SK-N-SH (cell line): ENCODE measurements around the gene FRZB. TPM values are rescaled to one million over a fixed set of nuclear protein-coding genes. Genes with fewer than 3 reads are reported as not detected.

Source experiments
- CTCF ChIA-PET: fragments of 300-600, 350-600 bp; formaldehyde crosslinking; extraction: SDS; loops from one replicate; lab custom pipeline; 2021; lab: Yijun Ruan, JAX
- POLR2A ChIA-PET: fragments of 350-600 bp; sonication (Branson Sonifier 250); formaldehyde crosslinking; extraction: SDS; loops from one replicate; lab custom pipeline; 2020; ENCODE audit warnings: antibody characterized with exemption, inconsistent platforms; lab: Yijun Ruan, JAX
- DNase-seq: peaks from one replicate; pipeline ENCODE4 v3.0.0; 2012
- H2AFZ ChIP-seq: fragments of 200-600 bp; sonication (generic); 2 replicates; pipeline ENCODE4 v1.8.1; 2016; ENCODE audit warnings: antibody characterized with exemption, mild to moderate bottlenecking, low read depth
- H3F3A ChIP-seq: fragments of 200-600 bp; sonication (generic); replicated peaks from 2 replicates; pipeline ENCODE3; 2016; ENCODE audit warnings: antibody characterized with exemption, mild to moderate bottlenecking; ENCODE audit not compliant: insufficient read depth
- H3K27ac ChIP-seq, 2 experiments: fragments of 200-500 bp in 1 of 2; fragments of 200-600 bp in 1 of 2; sonication (Bioruptor generic) in 1 of 2; sonication (generic), shearing (Covaris generic) in 1 of 2; 2 replicates each; pipeline versions ENCODE4 v1.5.1 to v1.6.1; 2014 to 2016; ENCODE audit warnings: low read depth in 2 of 2, inconsistent platforms in 1 of 2, low read length in 1 of 2, mild to moderate bottlenecking in 1 of 2, mixed read lengths in 1 of 2
- H3K27me3 ChIP-seq: fragments of 200-600 bp; sonication (generic), shearing (Covaris generic); 2 replicates; pipeline ENCODE4 v1.6.1; 2016; ENCODE audit warnings: mixed run types; ENCODE audit not compliant: insufficient read depth
- H3K36me3 ChIP-seq, 2 experiments: fragments of 200-500 bp in 1 of 2; fragments of 200-600 bp in 1 of 2; sonication (Bioruptor generic) in 1 of 2; sonication (generic) in 1 of 2; replicated peaks in 1 of 2; 2 replicates each; pipeline versions ENCODE3 to v1.5.1; 2014 to 2016; ENCODE audit warnings: low read length in 1 of 2, mild to moderate bottlenecking in 1 of 2; ENCODE audit not compliant: insufficient read depth in 2 of 2, control insufficient read depth in 1 of 2
- H3K4me1 ChIP-seq, 2 experiments: fragments of 200-500 bp in 1 of 2; fragments of 200-600 bp in 1 of 2; sonication (Bioruptor generic) in 1 of 2; sonication (generic), shearing (Covaris generic) in 1 of 2; 2 replicates each; pipeline versions ENCODE4 v1.5.1 to v1.6.1; 2014 to 2016; ENCODE audit warnings: low read depth in 1 of 2, low read length in 1 of 2, mixed run types in 1 of 2; ENCODE audit not compliant: insufficient read depth in 2 of 2, control insufficient read depth in 1 of 2
- H3K4me2 ChIP-seq: fragments of 200-600 bp; sonication (generic), shearing (Covaris generic); 2 replicates; pipeline ENCODE4 v1.6.1; 2017; ENCODE audit warnings: mixed run types
- H3K4me3 ChIP-seq, 2 experiments: fragments of 200-500 bp in 1 of 2; fragments of 200-600 bp in 1 of 2; sonication (Bioruptor generic) in 1 of 2; sonication (generic), shearing (Covaris generic) in 1 of 2; 2 replicates each; pipeline versions ENCODE4 v1.5.1 to v1.8.1; 2014 to 2016; ENCODE audit warnings: low read depth in 2 of 2, inconsistent platforms in 1 of 2, low read length in 1 of 2, mild to moderate bottlenecking in 1 of 2, mixed read lengths in 1 of 2, moderate library complexity in 1 of 2
- H3K79me2 ChIP-seq: fragments of 200-600 bp; sonication (generic); 2 replicates; pipeline ENCODE4 v1.8.1; 2017; ENCODE audit warnings: mild to moderate bottlenecking; ENCODE audit not compliant: insufficient read depth
- H3K9ac ChIP-seq: fragments of 200-600 bp; sonication (generic); 2 replicates; pipeline ENCODE4 v1.6.1; 2017; ENCODE audit warnings: mixed run types
- H3K9me2 ChIP-seq: fragments of 200-600 bp; sonication (generic); 2 replicates; pipeline ENCODE4 v1.6.1; 2017; ENCODE audit warnings: mixed run types
- H3K9me3 ChIP-seq: fragments of 200-600 bp; sonication (generic); 2 replicates; pipeline ENCODE4 v1.6.1; 2017; ENCODE audit warnings: mixed run types, mild to moderate bottlenecking, moderate library complexity
- H4K20me1 ChIP-seq: fragments of 200-600 bp; sonication (generic); 2 replicates; pipeline ENCODE4 v1.6.1; 2017; ENCODE audit warnings: mild to moderate bottlenecking, mixed run types; ENCODE audit not compliant: insufficient read depth
- CHD2 ChIP-seq: fragments of 150-350 bp; IDR thresholded peaks from 2 replicates; pipeline ENCODE4 v1.6.1; 2018; ENCODE audit warnings: low read length; ENCODE audit not compliant: partially characterized antibody
- ELF1 ChIP-seq: IDR thresholded peaks from 2 replicates; pipeline ENCODE4 v1.4.0; 2012
- EP300 ChIP-seq, 2 experiments: IDR thresholded peaks; 2 replicates each; pipeline versions ENCODE4 v1.4.0 to v1.6.1; 2012; ENCODE audit warnings: borderline replicate concordance in 1 of 2, low read depth in 1 of 2, low read length in 1 of 2
- FOSL2 ChIP-seq: IDR thresholded peaks from 2 replicates; pipeline ENCODE4 v1.4.0; 2012; ENCODE audit warnings: low read depth, mild to moderate bottlenecking, moderate library complexity, borderline replicate concordance
- FOXM1 ChIP-seq: IDR thresholded peaks from 2 replicates; pipeline ENCODE4 v1.4.0; 2012; ENCODE audit warnings: low read depth, mild to moderate bottlenecking
- GABPA ChIP-seq: IDR thresholded peaks from 2 replicates; pipeline ENCODE4 v1.4.0; 2012; ENCODE audit warnings: low read depth, mild to moderate bottlenecking
- GATA2 ChIP-seq: sonication (generic); formaldehyde crosslinking; IDR thresholded peaks from 2 replicates; pipeline ENCODE4 v1.5.0; 2020; ENCODE audit warnings: mild to moderate bottlenecking, missing genetic modification reagents
- MEF2A ChIP-seq: IDR thresholded peaks from 2 replicates; pipeline ENCODE4 v1.4.0; 2012; ENCODE audit warnings: low read depth, borderline replicate concordance
- NFIC ChIP-seq: IDR thresholded peaks from 2 replicates; pipeline ENCODE4 v1.4.0; 2012; ENCODE audit warnings: borderline replicate concordance
- NRF1 ChIP-seq: IDR thresholded peaks from 2 replicates; pipeline ENCODE4 v1.6.1; 2012; ENCODE audit warnings: low read depth, mild to moderate bottlenecking, low read length
- PBX3 ChIP-seq: IDR thresholded peaks from 2 replicates; pipeline ENCODE4; 2012
- TAF1 ChIP-seq: IDR thresholded peaks from 2 replicates; pipeline ENCODE4 v1.6.1; 2012; ENCODE audit warnings: low read depth, mild to moderate bottlenecking, low read length, moderate library complexity, borderline replicate concordance
- TCF12 ChIP-seq: IDR thresholded peaks from 2 replicates; pipeline ENCODE4 v1.4.0; 2012
- TEAD4 ChIP-seq: IDR thresholded peaks from 2 replicates; pipeline ENCODE4 v1.4.0; 2012; ENCODE audit warnings: mild to moderate bottlenecking, borderline replicate concordance; ENCODE audit not compliant: insufficient read depth
- USF1 ChIP-seq: IDR thresholded peaks from 2 replicates; pipeline ENCODE4 v1.4.0; 2012; ENCODE audit warnings: low read depth, borderline replicate concordance
- YY1 ChIP-seq: IDR thresholded peaks from 2 replicates; pipeline ENCODE4 v1.4.0; 2012; ENCODE audit warnings: low read depth, mild to moderate bottlenecking
- ZBTB33 ChIP-seq: IDR thresholded peaks from 2 replicates; pipeline ENCODE4 v1.4.0; 2012; ENCODE audit warnings: low read depth, borderline replicate concordance
- WGBS: methylation state at CpG from one replicate; pipeline ENCODE4 v1.1.6; 2017; ENCODE audit warnings: low lambda C conversion rate; 5-methylcytosine and 5-hydroxymethylcytosine counted together
- polyA plus RNA-seq, 3 experiments: library from polyadenylated mRNA; depleted of rRNA; stranded (reverse); fragments of >200 nt; gene quantifications; 2 replicates each; pipeline ENCODE4 v1.2.3, GENCODE V29; 2012

The FRZB gene
- polyA plus RNA-seq, 1 of the 3 experiments (the other 2 are of a cell fraction), result 3.5 TPM

- peaks cover 6 to 15% of the 10 kb centered on the region in 2 experiments for H3K4me1 ChIP-seq
Observed at GRCh38 chr2:182910965-182911364, 44.5 kb upstream of the FRZB start.

More at GRCh38 chr2:182910965-182911364, 44.5 kb upstream of the FRZB start:
- H4K20me1 ChIP-seq, result peaks cover 6% of the 10 kb centered on the region
- DNase-seq, result no peak
- no peaks in the 10 kb centered on the region for H3K9me2 ChIP-seq
- no peaks in the 10 kb centered on the region for H3K27me3 ChIP-seq
- no peaks in the 10 kb centered on the region for H3K79me2 ChIP-seq
- H3K36me3 ChIP-seq, result peaks cover 44 to 53% of the 10 kb centered on the region in 2 experiments
- H3F3A ChIP-seq, result peaks cover 27% of the 10 kb centered on the region
- 100% methylated on average over 1 of the region's 1 CpG for WGBS
- CTCF ChIA-PET, result no interaction called here
- no peak overlapping the region for H3K4me2 ChIP-seq
- TF ChIP-seq YY1, result no peak
- no peak for TF ChIP-seq GATA2
- TF ChIP-seq FOSL2, result no peak
- no peak for TF ChIP-seq TAF1
- no peak for TF ChIP-seq ZBTB33
- TF ChIP-seq ELF1, result no peak
- TF ChIP-seq FOXM1, result no peak
- no peak for TF ChIP-seq GABPA
- no peak for TF ChIP-seq TCF12
- TF ChIP-seq USF1, result no peak
- no peak for TF ChIP-seq MEF2A
- TF ChIP-seq CHD2, result no peak
- no peak for TF ChIP-seq PBX3
- TF ChIP-seq EP300 (IDR thresholded peaks at IDR 0.05; ENCODE audit: borderline replicate concordance in 1 of 2, low read depth in 1 of 2, low read length in 1 of 2), result no peak
- no peak for TF ChIP-seq NRF1
- TF ChIP-seq NFIC, result no peak
- no peak for TF ChIP-seq TEAD4
- H3K9me3 ChIP-seq, result no peaks in the 10 kb centered on the region
- no peak overlapping the region for H3K4me3 ChIP-seq
- H2AFZ ChIP-seq, result no peak overlapping the region
- H3K27ac ChIP-seq, result no peak overlapping the region
- H3K9ac ChIP-seq, result no peak overlapping the region
- POLR2A ChIA-PET, result no interaction called here
